ENCODE measurements around the gene ARTN. TPM values are rescaled to one million over a fixed set of nuclear protein-coding genes. Genes with fewer than 3 reads are reported as not detected.

The ARTN gene
- total RNA-seq, 1 experiment from 2014 or later: 10.6 TPM

- H4K20me1 ChIP-seq (ENCODE audit: control insufficient read depth, insufficient read depth, insufficient read length): no peaks in the 10 kb centered on the region
- no peak overlapping the region for H2AK5ac ChIP-seq (ENCODE audit: insufficient read length, low read length)
- Mint-ChIP-seq H3K4me3 (peak overlapping the region; percentile 3 to 88; a peak in 4 of 5 replicates), H3K4me1 (peaks cover 34 to 44% of the 10 kb centered on the region in 2 experiments), H3K9me3 (no peaks in the 10 kb centered on the region), H3K36me3 (ENCODE audit: insufficient read depth in 1 of 3, low read depth in 3 of 3) (peaks cover 0 to under 1% (median 0%) of the 10 kb centered on the region in 3 experiments; a peak in 1 of 7 replicates), H3K27me3 (ENCODE audit: low read depth) (peaks cover 15% of the 10 kb centered on the region), H3K27ac (no peak overlapping the region; a peak in 1 of 7 replicates)
- no peak overlapping the region for H2BK5ac ChIP-seq (ENCODE audit: insufficient read length, low read length)
- no peak overlapping the region for H3K9ac ChIP-seq (ENCODE audit: extremely low read depth, insufficient read length, low read length)
- DNase-seq: no peak
- H3K4ac ChIP-seq (ENCODE audit: low read depth, low read length): no peak overlapping the region
- H4K8ac ChIP-seq (replicated peaks; ENCODE audit: insufficient read length, low read depth, low read length): no peak overlapping the region
- H2BK20ac ChIP-seq (ENCODE audit: low read depth, low read length, poor library complexity, severe bottlenecking): no peak overlapping the region
- H2AFZ ChIP-seq (ENCODE audit: low read length): no peak overlapping the region
- TF ChIP-seq CTCF (conservative IDR thresholded peaks at IDR 0.05): no peak
- no peak overlapping the region for H3K4me2 ChIP-seq (ENCODE audit: insufficient read depth, insufficient read length, low read length)
- WGBS (ENCODE audit: extremely low coverage, insufficient read length, low lambda C conversion rate): no CpG with 5 or more reads among the region's 13 CpGs
- H3K14ac ChIP-seq (ENCODE audit: insufficient read depth, low read length): no peak overlapping the region
- H3K79me1 ChIP-seq (ENCODE audit: insufficient read depth, low read depth, low read length, poor library complexity, severe bottlenecking): no peaks in the 10 kb centered on the region
- no peak overlapping the region for H3K18ac ChIP-seq (ENCODE audit: insufficient read length, low read depth, low read length)
- no peaks in the 10 kb centered on the region for H3K9me3 ChIP-seq (ENCODE audit: control insufficient read depth, low read depth, low read length)
- peaks cover 21% of the 10 kb centered on the region for H3K23me2 ChIP-seq (ENCODE audit: insufficient read length, low read depth, low read length, poor library complexity, severe bottlenecking)
- H2BK12ac ChIP-seq (ENCODE audit: insufficient read length, low read depth, low read length): no peak overlapping the region
- no peak overlapping the region for H3K56ac ChIP-seq (ENCODE audit: insufficient read length, low read depth, low read length)
- H2BK120ac ChIP-seq (ENCODE audit: low read depth, low read length, poor library complexity, severe bottlenecking): no peak overlapping the region
- H4K91ac ChIP-seq (ENCODE audit: insufficient read length, low read depth, low read length): no peak overlapping the region
- H3K27ac ChIP-seq (ENCODE audit: insufficient read length, low read depth, low read length): no peak overlapping the region
- H2BK15ac ChIP-seq (ENCODE audit: low read depth, low read length): no peak overlapping the region
- H3K79me2 ChIP-seq (ENCODE audit: insufficient read depth, low read length): no peaks in the 10 kb centered on the region
- no peak overlapping the region for H4K5ac ChIP-seq (ENCODE audit: insufficient read length, low read depth, low read length)
- H3K27me3 ChIP-seq (ENCODE audit: insufficient read depth, low read length): no peaks in the 10 kb centered on the region
- no peak overlapping the region for H3T11ph ChIP-seq (ENCODE audit: low read length)
- peaks cover 6% of the 10 kb centered on the region; the same call in 1 of the 2 replicates for H3K4me1 ChIP-seq (ENCODE audit: insufficient read depth, low read length)
- no peak overlapping the region for H3K23ac ChIP-seq (ENCODE audit: insufficient read length, low read depth, low read length)
Measured at GRCh38 chr1:43931711-43932660, 1.6 kb upstream of the ARTN start.
